Neural cell (in vitro differentiated cells): ENCODE data around the gene FBXO34.

Experiments used
- CTCF ChIP-seq: fragments of 450-650 bp; IDR thresholded peaks from 2 replicates; pipeline ENCODE4 v1.5.1; 2014; ENCODE audit warnings: antibody characterized with exemption, mild to moderate bottlenecking, moderate library complexity; ENCODE audit not compliant: poor library complexity, severe bottlenecking
- EP300 ChIP-seq: fragments of 450-650 bp; conservative IDR thresholded peaks from 2 replicates; pipeline ENCODE4 v1.6.1; 2014; ENCODE audit warnings: antibody characterized with exemption, mild to moderate bottlenecking, moderate library complexity; ENCODE audit not compliant: poor library complexity, severe bottlenecking
- EZH2 ChIP-seq: fragments of 200-600, 300-800 bp; shearing (Covaris generic), sonication (generic); IDR thresholded peaks from 2 replicates; pipeline ENCODE4 v1.6.1; 2014; ENCODE audit warnings: antibody characterized with exemption, low read length, borderline replicate concordance, mild to moderate bottlenecking; ENCODE audit not compliant: insufficient read depth, poor library complexity, severe bottlenecking
- MXI1 ChIP-seq: fragments of 450-650 bp; conservative IDR thresholded peaks from 2 replicates; pipeline ENCODE4 v1.6.1; 2014; ENCODE audit warnings: antibody characterized with exemption, mild to moderate bottlenecking; ENCODE audit not compliant: poor library complexity, severe bottlenecking
- POLR2AphosphoS5 ChIP-seq: IDR thresholded peaks from 2 replicates; pipeline ENCODE4 v1.6.1; 2012
- RAD21 ChIP-seq: fragments of 450-650 bp; conservative IDR thresholded peaks from 2 replicates; pipeline ENCODE4 v1.6.1; 2014; ENCODE audit warnings: antibody characterized with exemption, mild to moderate bottlenecking, moderate library complexity
- REST ChIP-seq: IDR thresholded peaks from 2 replicates; pipeline ENCODE4 v1.6.1; 2012; ENCODE audit warnings: borderline replicate concordance
- SMC3 ChIP-seq: fragments of 450-650 bp; conservative IDR thresholded peaks from 2 replicates; pipeline ENCODE4 v1.6.1; 2014; ENCODE audit warnings: antibody characterized with exemption, mild to moderate bottlenecking, moderate library complexity; ENCODE audit not compliant: poor library complexity

- TF ChIP-seq CTCF (no peak), EZH2 (no peak), RAD21 (no peak), MXI1 (no peak), POLR2AphosphoS5 (no peak), EP300 (no peak), REST (no peak), SMC3 (no peak)
Measured at GRCh38 chr14:55356913-55357312, 85.7 kb downstream of the FBXO34 start.
